ENCODE data around the gene ORC2.
A peak's percentile ranks its signal among the peaks of the same experiment; 100 is the strongest.
"Not testable (repeated sequence)": the region's sequence is repeated elsewhere in the genome, so short reads cannot be mapped to it uniquely, and the experiment has no call there.

ORC2 gene

DNA sequence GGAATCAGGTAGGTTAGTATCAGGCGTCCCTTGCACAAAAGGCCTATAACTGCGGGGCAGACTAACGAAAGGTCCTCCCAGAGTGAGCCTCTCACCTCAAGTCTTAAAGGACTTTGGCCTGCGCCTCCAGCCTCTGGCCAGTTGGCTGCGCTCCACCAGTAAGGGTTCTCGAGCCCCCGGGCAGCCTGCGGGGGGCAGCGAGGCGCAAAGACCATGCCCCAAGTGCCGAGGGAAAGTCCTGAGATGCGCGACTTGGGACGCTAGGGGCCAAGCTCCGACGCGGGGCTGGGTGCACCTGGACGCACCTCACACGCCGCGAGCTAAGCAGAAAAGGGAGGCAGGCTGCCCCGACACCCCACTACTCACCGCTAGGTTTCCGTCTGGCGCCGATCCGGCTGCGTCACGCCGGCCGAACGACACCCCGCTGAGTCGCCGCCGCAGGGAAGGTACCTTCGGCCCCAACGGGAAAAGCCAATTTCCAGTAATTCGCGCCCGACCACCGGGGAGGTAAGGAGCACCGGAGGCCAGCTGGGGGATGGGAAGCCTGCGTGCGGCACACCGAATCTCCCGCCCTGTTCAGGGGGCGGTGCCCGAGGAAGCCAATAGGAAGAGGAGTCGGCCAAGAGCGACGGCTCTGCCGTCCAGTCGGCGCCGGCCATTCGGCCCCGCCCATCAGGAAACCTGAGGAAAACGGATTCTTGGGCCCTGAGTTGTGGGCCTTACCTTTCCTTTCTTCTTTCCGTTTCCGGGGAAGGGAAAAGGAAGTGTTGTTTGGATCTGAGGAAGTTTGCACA lies at the start of gene ORC2:
TSS of gene ORC2 (minus strand) at position 537 of the 794 bp plus-strand sequence. CDS start 5,537 bp downstream, outside the sequence.
- DNase-seq, result peak; percentile 94

DNA sequence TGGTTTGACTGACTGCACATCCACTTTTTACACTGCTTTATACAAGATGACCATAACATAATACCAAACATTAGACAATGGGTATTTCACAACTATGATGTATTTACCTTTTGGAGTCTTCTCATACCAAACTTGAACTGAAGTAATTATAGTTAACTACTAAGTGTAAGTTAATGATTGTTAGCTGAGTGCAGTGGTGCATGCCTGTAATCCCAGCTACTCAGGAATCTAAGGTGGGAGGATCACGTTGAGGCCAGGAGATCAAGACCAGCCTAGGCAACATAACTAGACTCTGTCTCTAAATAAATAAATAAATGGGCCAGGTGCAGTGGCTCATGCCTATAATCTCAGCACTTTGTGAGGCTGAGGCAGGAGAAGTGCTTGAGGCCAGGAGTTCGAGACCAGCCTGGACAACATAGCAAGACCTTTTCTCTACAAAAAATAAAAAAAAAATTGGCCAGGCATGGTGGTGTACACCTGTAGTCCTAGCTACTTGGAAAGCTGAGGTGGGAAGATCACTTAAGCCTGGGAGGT lies 44.9 kb upstream of the ORC2 start:
- no peak for DNase-seq

DNA sequence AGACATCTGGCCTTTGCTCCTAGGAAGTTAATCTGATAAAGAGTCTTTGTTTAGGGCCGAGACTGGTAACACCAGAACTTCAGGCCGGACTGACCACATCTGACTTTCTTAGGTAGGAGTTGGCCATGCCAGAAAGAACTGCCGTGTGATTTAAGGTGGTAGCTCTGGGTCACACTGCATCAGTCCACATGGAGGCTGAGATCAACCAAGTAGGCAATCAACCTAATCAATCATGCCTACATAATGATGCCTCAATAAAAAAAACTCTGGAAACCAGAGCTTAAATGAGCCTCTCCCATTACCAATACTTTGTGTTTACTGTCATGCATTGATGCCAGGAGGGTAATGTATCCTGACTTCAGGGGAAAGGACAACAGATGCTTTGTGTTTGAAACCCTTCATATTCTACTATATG lies 44.1 kb upstream of the ORC2 start:
- no peak for DNase-seq

DNA sequence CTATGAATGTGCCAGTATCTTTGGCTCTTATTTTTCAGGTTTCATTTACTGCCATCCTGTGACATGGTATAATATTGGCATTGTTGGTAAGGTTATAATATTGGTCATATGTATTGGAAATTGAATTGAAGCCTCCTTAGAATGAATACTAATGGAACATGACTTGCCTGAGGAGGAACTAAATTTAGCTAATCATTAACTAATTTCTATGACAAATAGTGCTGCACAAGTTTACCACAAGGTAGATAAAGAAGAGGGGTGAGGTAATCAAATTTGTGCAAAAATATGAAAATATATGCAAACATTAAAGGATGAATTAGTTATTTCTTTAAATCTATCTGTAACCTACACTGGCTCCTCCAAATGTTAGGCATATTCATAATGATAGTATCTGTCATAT lies 43.2 kb upstream of the ORC2 start:
- no peak for DNase-seq

DNA sequence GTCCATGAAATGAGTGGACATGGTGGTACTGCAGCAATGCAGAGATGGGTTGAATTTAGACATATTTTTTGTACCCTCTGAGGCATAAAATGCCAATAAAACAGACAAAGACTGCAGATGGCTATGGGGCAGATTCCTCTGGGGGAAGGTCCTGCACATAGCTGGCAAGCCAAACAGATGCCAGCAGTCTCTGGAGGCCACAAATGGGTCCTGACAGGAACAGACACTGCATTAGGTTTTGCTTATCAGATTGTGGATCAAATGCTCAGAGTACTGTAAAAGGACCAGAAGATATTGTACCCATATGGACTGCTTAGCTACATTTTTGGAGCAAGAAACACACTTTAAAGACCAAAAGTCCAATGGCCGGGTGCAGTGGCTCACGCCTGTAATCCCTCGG lies 40.9 kb upstream of the ORC2 start:
- no peak for DNase-seq

DNA sequence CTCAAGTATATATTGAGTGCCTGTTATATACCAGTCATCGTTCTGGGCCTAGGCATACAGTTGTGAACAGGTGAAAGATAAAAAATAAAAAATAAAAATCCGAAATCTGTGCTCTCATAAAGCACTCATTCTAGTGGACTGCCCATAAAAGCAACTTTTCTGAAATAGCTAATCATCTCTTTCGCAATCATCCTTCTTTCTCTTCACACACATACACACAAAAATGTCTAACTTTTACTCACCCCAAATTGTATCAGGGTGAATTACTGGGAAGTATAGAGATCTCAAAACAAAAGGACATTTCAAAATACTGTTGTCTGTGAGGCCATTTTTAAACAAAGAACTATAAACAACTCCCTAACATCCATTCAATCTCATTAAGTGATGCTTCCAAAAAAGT lies 29.6 kb upstream of the ORC2 start:
- no peak for DNase-seq

DNA sequence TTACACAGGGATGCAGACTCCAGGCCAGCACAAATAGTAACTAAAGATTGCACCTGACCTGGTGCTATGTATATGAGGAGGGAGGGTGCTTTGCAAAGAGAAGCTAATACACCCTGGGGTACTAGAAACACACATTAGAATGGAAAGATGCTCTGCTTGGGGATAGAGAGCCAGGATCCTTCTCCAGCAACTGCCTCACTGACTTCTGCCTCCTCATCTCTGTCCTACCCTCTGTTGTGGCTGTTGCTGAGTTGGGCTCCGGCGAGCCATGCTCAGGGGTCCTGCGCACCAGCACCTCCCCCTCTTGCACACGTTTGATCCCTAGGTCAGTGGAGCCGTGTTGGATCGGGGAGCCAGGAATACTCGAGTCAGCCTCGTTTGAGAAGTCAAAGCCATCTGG lies 23.7 kb upstream of the ORC2 start:
- DNase-seq, result no peak

DNA sequence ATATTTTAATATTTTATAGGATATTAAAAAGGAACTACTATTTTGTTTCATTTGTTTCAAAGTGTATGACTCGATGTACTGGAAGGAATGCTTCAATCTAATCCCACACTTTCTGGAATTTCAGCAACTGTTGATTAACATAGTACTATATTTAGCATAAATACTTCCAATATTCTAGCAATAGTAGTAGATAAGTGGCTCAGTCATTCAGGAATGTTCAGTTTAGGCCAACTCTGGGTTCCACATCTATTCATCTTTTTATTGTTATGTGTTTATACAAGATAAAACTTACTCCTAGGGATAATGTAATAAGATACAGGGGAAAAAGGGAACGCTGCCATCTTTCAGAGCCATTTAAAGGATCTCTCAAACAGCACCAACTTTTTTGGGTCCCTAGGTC lies 22.3 kb upstream of the ORC2 start:
- DNase-seq, result no peak

DNA sequence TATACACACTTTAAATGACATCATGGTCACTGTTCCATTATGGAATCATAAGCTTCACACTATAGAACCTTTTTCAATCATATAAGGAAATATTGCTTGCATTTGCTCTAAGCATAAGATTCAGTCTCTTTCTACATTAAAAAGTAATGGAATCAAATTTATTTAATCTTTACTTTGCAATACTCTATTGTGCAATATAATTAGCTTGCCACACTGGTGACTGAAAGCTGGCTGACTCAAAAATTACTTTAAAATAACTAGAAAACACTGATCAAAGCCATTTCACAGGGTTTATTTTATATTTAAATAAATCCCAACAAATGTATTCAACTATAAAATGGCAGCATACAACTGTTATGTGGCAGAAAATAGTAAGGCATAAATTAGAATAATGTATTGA lies 13.2 kb upstream of the ORC2 start:
- no peak for DNase-seq

DNA sequence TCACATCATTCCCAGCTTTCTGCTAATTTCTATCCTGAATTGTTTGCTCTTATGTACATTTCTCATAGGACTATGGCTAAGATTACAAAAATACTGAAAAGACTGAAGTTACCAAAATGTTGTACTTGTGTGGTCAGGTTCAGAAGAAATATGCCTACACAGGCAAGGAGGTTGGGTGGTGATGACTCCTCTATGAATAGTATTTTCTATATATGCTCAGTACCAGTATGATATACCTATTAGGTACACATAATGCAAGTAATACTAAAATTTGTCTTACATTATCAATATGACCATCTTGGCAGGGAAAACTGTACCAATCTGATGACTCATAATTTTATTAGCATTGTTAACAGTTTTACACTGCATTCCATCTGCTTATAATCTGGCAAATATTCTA lies 12.2 kb upstream of the ORC2 start:
- DNase-seq, result no peak

DNA sequence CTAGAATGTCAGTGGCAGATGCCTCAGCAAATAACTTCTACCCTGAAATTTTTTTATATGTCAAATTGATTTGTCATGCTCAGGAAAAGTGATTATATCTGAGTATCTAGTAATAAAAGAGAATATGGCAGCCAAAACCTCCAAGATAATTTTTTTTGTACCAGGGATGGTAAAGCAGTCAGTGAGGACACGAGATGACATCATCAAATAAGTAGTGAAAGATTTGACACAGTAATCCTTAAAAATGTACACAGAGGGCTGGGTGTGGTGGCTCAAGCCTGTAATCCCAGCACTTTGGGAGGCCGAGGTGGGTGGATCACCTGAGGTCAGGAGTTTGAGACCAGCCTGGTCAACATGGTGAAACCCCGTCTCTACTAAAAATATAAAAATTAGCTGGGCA lies 6.6 kb upstream of the ORC2 start:
- DNase-seq, result not testable (repeated sequence)

DNA sequence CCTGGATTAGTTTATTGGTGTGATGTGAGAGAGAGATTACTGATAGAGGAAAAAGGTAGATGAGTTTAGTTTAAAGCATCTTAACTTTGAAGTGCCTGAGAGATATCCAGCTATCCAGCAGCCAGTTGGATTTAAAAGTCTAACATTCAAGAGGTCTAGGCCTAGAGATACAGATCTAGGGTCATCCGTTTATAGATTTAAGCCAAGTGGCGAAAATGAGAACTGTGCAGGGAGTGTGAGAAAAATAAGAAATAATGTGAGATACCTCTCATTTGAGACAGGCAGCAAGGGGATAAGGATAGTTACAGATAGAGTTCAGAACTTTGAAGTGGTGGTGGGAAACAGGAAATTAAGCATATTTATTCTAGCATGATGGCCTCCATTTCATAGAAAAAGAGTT lies 5.3 kb upstream of the ORC2 start:
- no peak for DNase-seq

DNA sequence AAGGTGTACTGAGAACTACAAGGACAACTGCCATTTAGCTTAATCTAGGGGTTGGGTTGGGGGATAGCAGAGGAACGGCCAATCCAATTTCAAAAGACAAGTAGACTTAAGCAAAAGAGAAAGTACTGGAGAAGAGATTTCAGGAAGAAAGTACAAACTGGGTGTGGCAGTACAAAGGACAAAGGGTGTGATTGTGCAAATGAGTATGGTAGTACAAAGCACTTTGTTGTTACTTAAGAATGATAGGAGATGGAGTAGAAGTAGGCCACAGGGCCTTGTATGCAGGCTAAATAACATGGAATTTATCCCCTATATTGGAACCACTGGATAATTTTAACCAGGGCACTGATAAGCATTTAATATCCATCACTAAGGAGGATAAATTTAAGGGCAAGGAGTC lies 4.7 kb upstream of the ORC2 start:
- no peak for DNase-seq

DNA sequence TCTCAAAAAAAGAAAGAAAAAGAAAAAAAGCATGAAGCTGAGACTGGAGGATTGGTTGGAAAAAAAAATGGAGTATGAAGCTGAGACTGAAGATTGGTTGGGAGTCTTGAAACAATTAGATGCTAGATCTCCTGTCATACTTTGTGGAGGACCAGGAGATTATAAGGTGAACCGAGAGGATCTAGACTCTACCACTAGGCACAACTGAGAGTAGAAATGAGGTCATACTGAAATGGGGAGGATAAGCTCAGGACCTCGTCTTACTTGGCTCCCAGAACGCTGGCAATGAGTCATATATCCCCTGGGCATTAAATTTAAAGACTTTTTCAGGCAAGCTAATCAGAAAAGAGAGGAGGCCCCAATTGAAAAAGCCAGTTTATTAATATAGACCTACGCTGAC lies 3.3 kb upstream of the ORC2 start:
- no peak for DNase-seq

DNA sequence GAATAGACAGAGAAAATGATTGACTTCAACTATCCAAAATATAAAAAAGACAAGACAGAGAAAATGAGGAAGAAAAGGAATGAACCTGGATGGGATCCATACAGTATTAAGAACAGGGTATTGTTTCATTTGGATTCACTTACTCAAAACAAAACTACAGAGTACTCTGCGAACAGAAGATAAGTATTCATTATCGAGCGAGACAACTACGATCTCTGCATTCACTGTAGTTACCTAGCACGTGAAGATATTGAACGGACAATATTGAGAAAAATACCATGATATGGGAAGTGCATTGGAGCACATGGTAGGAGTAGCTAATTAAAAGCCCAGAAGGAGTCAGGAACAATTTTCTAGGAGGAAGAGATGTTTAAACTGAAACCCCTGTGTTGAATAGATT lies 1.0 kb upstream of the ORC2 start:
- no peak for DNase-seq

DNA sequence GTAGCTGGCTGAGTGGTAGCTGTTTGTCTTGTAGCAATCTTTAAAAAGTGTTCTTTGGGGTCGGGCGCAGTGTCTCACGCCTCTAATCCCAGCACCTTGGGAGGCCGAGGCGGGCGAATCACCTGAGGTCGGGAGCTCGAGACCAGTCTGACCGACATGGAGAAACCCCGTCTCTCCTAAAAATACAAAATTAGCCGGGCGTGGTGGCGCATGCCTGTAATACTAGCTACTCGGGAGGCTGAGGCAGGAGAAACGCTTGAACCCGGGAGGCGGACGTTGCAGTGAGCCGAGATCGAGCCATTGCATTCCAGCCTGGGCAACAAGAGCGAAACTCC lies 425 bp upstream of the ORC2 start:
- not testable (repeated sequence) for DNase-seq

DNA sequence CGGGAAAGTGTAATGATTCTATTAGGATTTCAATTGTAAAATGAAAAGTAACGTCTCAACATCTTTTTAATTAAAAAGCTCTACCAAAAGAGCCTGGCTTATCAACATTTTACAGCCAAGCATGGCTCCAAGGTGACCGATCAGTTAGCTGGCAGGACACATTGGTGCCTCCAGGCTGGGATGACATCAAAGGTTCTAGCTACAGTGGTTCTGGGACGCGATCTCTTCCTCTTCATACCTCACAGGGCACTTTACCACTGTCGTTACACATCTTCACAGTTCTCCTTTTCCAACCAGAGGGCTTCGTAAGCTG lies 693 bp downstream of the ORC2 start:
- no peak for DNase-seq

DNA sequence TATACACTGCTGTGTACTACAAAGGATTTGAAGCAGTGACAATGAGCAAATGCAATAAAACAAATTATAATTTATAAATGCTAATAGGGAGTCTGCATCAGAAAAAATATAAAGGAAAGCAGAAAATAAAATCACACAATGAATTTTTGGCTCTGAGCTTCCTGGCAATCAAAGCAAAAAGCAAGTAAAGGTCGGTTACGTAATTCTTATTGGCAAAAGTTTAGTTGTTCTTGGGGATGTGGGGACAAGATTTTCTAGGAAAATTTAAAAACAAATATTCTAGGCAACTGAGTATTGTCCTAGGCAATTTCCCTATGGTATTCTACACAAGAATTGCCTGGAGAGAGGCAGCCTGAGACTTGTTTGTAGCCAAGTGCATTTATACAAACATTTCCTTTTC lies 1.8 kb downstream of the ORC2 start:
- DNase-seq, result no peak

DNA sequence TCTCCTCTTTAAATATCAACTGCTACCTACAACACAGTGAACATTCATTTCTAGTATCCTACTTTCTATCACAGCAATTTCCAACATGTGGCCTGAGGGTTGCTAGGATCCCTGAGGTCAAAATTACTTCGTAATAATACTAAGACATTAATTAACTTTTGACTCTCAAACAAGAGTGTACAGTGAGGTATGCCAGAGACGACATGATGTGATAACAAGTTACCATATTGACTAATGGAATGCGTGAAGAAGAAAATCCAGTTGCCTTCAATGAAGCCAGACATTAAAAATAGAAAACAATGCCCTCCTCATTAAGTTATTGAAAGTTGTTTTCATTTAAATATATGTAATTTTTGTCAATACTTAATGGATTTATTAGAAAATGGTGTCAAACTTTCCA lies 13.1 kb downstream of the ORC2 start:
- no peak for DNase-seq

DNA sequence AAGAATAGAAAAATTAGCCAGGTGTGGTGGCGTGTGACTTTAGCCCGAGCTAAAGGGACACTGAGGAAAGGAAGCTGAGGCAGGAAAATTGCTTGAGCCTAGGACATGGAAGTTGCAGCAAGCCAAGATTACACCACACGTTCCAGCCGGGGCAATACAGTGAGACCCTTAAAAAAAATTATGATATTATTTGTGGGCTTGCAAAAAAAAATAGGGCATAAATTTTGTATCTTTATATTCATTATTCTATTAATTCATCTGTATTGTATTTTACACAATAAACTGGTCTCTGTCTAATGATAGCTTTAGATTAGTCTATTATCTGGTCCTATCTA lies 18.1 kb downstream of the ORC2 start:
- DNase-seq, result no peak

DNA sequence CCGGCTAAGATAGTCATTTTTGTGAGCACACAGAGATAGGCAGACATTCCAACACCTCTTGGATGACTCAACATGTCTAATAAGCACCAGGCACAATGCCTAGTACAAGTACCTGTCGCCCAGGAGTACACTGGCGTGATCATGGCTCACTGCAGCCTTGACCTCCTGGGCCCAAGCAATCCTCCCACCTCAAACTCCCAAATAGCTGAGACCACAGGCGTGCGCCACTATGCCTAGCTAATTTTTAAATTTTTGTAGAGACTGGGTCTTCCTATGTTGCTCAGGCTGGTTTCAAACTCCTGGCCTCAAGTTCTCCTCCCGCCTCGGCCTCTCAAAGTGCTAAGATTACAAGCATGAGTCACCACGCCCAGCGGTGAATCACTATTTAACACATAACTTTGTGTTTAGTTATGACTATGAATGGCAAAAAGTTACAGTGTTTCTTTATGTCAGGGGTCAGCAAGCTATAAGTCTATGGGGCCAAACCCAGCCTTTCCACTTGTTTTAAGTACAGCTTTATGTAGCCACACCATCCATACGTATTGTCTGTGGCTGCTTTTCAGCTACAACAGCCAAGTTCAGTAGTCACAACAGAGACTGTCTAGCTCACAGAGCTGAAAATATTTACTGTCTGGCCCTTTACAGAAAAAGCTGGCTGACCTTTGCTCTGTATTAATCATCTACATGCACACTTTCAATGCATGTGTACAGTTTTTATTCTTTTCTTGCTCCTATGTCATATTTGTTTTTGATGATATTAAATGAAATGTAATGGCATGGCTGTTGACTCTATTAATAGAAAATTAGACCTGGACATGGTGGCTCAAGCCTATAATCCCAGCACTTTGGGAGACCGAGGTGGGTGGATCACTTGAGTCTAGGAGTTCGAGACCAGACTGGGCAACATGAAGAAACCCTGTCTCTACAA lies 18.7 kb downstream of the ORC2 start:
- no peak for DNase-seq

DNA sequence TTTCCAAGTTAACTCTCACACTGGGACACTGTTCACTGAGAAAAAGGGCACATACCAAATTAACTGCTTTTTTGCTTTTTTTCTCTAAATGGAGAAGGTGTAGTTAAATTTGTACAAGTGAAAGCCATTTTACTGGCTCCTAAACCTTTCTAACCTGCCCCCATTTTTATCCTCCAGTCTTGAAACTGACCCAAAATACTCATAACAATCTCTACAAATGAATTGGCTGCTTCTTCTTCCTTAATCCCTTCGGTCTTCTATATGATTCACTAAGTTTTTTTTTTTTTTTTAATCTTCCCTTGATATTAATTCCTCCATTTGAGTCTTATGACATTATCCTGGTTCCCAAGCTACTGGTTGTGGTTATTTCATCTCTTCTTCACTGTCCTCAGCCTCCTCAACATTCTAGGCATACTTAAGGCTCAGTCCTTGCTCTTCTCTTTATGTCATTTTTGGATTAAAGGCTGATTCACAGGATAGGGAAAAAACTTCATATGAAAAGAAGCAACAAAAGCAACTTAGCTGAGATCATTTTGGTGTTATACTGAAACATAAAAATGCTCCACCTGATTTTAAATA lies 19.8 kb downstream of the ORC2 start:
- DNase-seq, result no peak

DNA sequence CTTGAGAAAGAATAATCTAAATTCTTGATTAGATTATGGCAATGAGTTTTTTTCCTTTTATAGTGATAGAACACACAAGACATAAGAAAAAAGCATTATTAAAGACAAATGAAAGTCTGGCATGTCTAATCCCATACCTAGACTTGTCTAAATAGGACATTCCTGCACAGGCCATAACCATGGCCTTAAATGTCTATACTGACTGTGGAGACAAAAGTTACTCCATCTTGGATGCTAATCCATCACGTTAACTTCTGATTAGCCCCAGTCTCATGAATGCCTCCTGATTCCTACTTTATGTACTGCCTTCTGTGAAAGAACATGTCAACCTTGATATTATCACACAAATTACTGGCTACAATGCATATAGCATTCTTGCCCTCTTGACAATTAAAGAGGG lies 23.6 kb downstream of the ORC2 start:
- DNase-seq, result no peak

Measured in COR-L47 (cell line).